HFFc6 (cell line): ENCODE data around the gene STIL. TPM values are rescaled to one million over a fixed set of nuclear protein-coding genes. Genes with fewer than 3 reads are reported as not detected.

Experiments
- DNase-seq: peaks from one replicate; pipeline ENCODE4 v3.0.0-alpha.2; 2018
- H3K27ac Mint-ChIP-seq: 2 replicates; pipeline ENCODE4 v1.8.0; 2020; ENCODE audit warnings: mild to moderate bottlenecking, mixed read lengths
- H3K27me3 Mint-ChIP-seq: 2 replicates; pipeline ENCODE4 v1.8.0; 2021; ENCODE audit warnings: mild to moderate bottlenecking, moderate library complexity, mixed read lengths; ENCODE audit not compliant: insufficient read depth
- H3K36me3 Mint-ChIP-seq: 2 replicates; pipeline ENCODE4 v1.8.0; 2021; ENCODE audit warnings: low read depth, mixed read lengths
- H3K4me1 Mint-ChIP-seq: 2 replicates; pipeline ENCODE4 v1.8.0; 2020; ENCODE audit warnings: low read depth, mixed read lengths
- H3K4me3 Mint-ChIP-seq: 2 replicates; pipeline ENCODE4 v1.8.0; 2020; ENCODE audit warnings: mild to moderate bottlenecking, moderate library complexity, mixed read lengths
- H3K9me3 Mint-ChIP-seq: 2 replicates; pipeline ENCODE4 v1.8.0; 2020; ENCODE audit warnings: mild to moderate bottlenecking, mixed read lengths
- total RNA-seq, 6 experiments: library from RNA; stranded (reverse); fragmentation: NEBNext Ultra II Directional; extraction: Animal tissue kit (Norgen Biotek cat#: 25700); gene quantifications; 2 replicates in 1 of 6; 3 replicates in 5 of 6; pipeline ENCODE4 v1.2.3, GENCODE V29; 2021
- TF ChIP-seq, protein P1 (sequence below): fragments of 200-600 bp; sonication (generic); IDR thresholded peaks from 2 replicates; pipeline ENCODE4 v1.5.0; 2021; ENCODE audit warnings: antibody characterized with exemption, mild to moderate bottlenecking

STIL gene
- total RNA-seq, 6 experiments from 2014 or later, result 7.9 to 16.0 (median 13.6) TPM

GRCh38 chr1:47229031-47229885, 84.7 kb downstream of the STIL start:
- Mint-ChIP-seq H3K4me1 (peaks cover 6% of the 10 kb centered on the region), H3K9me3 (peaks cover 7% of the 10 kb centered on the region; the same call in 1 of the 2 replicates), H3K27me3 (peaks cover 78% of the 10 kb centered on the region), H3K4me3 (no peak overlapping the region), H3K27ac (no peak overlapping the region), H3K36me3 (peaks cover 5% of the 10 kb centered on the region; the same call in 1 of the 2 replicates)
- TF ChIP-seq, protein P1, sequence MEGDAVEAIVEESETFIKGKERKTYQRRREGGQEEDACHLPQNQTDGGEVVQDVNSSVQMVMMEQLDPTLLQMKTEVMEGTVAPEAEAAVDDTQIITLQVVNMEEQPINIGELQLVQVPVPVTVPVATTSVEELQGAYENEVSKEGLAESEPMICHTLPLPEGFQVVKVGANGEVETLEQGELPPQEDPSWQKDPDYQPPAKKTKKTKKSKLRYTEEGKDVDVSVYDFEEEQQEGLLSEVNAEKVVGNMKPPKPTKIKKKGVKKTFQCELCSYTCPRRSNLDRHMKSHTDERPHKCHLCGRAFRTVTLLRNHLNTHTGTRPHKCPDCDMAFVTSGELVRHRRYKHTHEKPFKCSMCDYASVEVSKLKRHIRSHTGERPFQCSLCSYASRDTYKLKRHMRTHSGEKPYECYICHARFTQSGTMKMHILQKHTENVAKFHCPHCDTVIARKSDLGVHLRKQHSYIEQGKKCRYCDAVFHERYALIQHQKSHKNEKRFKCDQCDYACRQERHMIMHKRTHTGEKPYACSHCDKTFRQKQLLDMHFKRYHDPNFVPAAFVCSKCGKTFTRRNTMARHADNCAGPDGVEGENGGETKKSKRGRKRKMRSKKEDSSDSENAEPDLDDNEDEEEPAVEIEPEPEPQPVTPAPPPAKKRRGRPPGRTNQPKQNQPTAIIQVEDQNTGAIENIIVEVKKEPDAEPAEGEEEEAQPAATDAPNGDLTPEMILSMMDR, result no peak
- no peak for DNase-seq

GRCh38 chr1:47228644-47229030, 85.3 kb downstream of the STIL start:
- Mint-ChIP-seq H3K36me3 (peaks cover 5% of the 10 kb centered on the region; the same call in 1 of the 2 replicates), H3K9me3 (peaks cover 7% of the 10 kb centered on the region; the same call in 1 of the 2 replicates), H3K4me3 (no peak overlapping the region), H3K4me1 (peaks cover 6% of the 10 kb centered on the region), H3K27ac (no peak overlapping the region), H3K27me3 (peaks cover 71% of the 10 kb centered on the region)
- TF ChIP-seq, protein P1, result no peak
- DNase-seq, result no peak

DNA sequence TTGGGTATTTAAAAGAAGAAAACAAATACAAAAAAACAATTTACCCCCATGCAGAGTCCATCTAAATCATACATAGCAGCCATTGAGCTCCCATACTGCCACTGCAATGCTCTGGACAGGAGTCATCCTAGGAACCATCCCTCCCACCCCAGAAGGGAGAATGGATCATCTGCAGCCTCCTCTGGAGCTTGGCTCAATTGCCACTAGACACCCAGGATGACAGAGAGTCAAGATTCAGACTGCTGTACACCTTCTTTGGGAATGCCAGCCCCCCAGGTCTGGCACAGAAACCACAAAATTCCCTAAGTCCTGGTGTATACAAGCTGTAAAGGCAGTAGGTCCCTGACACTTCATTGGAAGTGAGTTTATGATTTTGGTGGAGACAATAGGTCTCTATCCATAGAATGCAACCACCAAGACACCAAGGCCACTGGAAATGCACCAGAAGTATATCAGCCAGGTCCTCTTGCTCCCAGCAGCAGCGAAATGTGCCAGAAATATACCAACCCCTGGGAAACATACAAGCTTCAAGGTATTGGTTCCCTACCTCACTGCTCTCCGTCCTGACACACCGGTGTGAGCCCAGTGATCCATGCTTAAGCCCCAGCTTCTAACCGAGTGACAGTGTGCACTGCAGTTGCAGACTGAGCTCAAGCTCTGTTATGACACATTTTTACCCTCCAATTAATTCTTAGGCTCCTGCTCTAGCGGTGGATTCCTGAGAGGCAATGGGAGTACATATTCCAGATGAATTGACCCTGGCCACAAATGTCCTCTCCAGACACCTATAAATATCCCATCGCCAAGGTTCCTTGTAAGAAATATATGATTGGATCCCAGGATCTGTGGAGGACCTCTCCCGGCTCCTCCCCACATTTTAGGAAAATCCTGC, 86.4 kb downstream of the STIL start:
- peaks cover 7% of the 10 kb centered on the region; the same call in 1 of the 2 replicates for H3K9me3 Mint-ChIP-seq
- no peak for DNase-seq
- H3K4me1 Mint-ChIP-seq, result peaks cover 6% of the 10 kb centered on the region
- TF ChIP-seq, protein P1, result no peak
- no peak overlapping the region for H3K27ac Mint-ChIP-seq
- peaks cover 61% of the 10 kb centered on the region for H3K27me3 Mint-ChIP-seq
- peaks cover 5% of the 10 kb centered on the region; the same call in 1 of the 2 replicates for H3K36me3 Mint-ChIP-seq
- H3K4me3 Mint-ChIP-seq, result no peak overlapping the region

DNA sequence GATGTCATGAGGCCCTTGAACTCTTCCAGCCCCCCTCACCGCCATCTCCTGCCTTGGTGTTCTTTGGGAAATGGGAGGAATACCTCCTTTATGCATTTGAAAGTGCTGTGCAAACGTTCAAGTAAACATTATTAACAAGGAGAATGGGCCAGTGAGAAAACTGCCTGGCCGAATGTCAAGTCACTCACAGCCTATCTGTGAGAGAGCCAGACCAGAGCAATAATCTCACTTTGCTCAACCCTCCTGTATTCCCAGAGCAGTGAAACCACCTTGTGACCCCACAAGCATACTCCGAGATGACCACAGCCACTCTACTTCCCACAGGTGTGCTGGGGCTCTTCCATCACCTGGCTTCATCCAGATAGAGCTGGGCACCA, 87.1 kb downstream of the STIL start:
- Mint-ChIP-seq H3K4me3 (no peak overlapping the region), H3K36me3 (peaks cover 5% of the 10 kb centered on the region; the same call in 1 of the 2 replicates), H3K27me3 (peaks cover 57% of the 10 kb centered on the region), H3K27ac (no peak overlapping the region), H3K4me1 (peaks cover 5% of the 10 kb centered on the region), H3K9me3 (peaks cover 3% of the 10 kb centered on the region; the same call in 1 of the 2 replicates)
- TF ChIP-seq, protein P1, result no peak
- DNase-seq, result no peak

DNA sequence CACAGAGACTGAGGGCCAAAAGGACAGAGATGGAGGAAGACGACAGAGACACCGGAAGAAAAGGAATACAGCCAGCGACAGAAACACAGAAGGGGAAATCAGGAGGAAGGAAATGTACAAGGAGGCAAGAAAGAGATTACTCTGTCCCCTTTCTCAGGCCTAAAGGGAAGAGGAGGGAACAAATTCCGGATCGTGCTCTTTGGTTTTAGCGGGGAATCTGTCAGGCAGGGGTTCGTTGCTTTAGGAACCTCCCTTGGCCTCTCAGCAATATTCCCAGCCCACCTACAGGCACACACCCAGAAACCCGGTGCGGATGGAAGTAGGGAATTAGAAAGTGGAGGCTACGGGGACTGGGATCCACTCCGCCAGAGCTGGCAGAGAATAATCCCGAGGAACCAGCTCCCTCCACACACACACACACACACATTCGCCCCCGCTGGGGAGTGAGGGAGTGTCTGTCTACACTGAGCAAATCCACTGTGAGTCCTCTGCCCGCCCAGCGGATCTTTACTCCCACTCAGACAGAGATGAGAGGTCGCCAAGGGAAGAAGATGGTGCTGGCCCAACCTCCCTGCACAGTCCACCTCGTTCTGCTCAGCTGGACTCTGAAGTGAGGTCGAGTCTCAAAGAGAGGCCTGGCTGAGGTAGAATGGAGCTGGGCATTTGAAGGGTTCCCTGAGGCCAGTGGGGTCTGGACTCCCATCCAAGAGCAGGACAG, 87.7 kb downstream of the STIL start:
- 0 out of 2 replicates have a peak, but pooled peaks cover under 1% of the 10 kb centered on the region for H3K36me3 Mint-ChIP-seq
- no peaks in the 10 kb centered on the region; the same call in 1 of the 2 replicates for H3K4me1 Mint-ChIP-seq
- H3K9me3 Mint-ChIP-seq, result peaks cover under 1% of the 10 kb centered on the region; the same call in 1 of the 2 replicates
- DNase-seq, result no peak
- no peak overlapping the region for H3K4me3 Mint-ChIP-seq
- peaks cover 52% of the 10 kb centered on the region for H3K27me3 Mint-ChIP-seq
- no peak overlapping the region for H3K27ac Mint-ChIP-seq
- TF ChIP-seq, protein P1, result no peak
